Neutrophil (primary cell): ENCODE results near the gene FFAR3.

Experiments used
- H3K27ac ChIP-seq: fragments of 200-600 bp; sonication (generic); 2 replicates; pipeline ENCODE4 v1.5.1; 2016; ENCODE audit warnings: mild to moderate bottlenecking, moderate library complexity
- H3K27me3 ChIP-seq: fragments of 200-600 bp; sonication (generic); 2 replicates; pipeline ENCODE4 v1.6.0; 2016; ENCODE audit warnings: mild to moderate bottlenecking
- H3K36me3 ChIP-seq: fragments of 200-600 bp; sonication (generic); 2 replicates; pipeline ENCODE4 v1.5.1; 2017
- H3K4me1 ChIP-seq, 2 experiments: fragments of 200-600 bp in 1 of 2; sonication (generic) in 1 of 2; 1 replicate in 1 of 2; 2 replicates in 1 of 2; pipeline versions ENCODE4 v1.5.1 to v1.6.1; 2013 to 2016; ENCODE audit warnings: low read depth in 1 of 2, low read length in 1 of 2, mild to moderate bottlenecking in 1 of 2, moderate library complexity in 1 of 2; ENCODE audit not compliant: control insufficient read depth in 1 of 2, insufficient read depth in 1 of 2
- H3K4me3 ChIP-seq, 2 experiments: fragments of 200-600 bp in 1 of 2; sonication (generic) in 1 of 2; 1 replicate in 1 of 2; 2 replicates in 1 of 2; pipeline ENCODE4 v1.5.1; 2013 to 2016; ENCODE audit warnings: low read depth in 1 of 2, low read length in 1 of 2, mild to moderate bottlenecking in 1 of 2, moderate library complexity in 1 of 2
- H3K9me3 ChIP-seq: fragments of 200-600 bp; sonication (generic); 2 replicates; pipeline ENCODE4 v1.5.1; 2016
- TF ChIP-seq, protein P1 (sequence below): fragments of 200-600 bp; sonication (generic); IDR thresholded peaks from 2 replicates; pipeline ENCODE4 v1.5.1; 2016; ENCODE audit warnings: antibody characterized with exemption

FFAR3 gene

DNA sequence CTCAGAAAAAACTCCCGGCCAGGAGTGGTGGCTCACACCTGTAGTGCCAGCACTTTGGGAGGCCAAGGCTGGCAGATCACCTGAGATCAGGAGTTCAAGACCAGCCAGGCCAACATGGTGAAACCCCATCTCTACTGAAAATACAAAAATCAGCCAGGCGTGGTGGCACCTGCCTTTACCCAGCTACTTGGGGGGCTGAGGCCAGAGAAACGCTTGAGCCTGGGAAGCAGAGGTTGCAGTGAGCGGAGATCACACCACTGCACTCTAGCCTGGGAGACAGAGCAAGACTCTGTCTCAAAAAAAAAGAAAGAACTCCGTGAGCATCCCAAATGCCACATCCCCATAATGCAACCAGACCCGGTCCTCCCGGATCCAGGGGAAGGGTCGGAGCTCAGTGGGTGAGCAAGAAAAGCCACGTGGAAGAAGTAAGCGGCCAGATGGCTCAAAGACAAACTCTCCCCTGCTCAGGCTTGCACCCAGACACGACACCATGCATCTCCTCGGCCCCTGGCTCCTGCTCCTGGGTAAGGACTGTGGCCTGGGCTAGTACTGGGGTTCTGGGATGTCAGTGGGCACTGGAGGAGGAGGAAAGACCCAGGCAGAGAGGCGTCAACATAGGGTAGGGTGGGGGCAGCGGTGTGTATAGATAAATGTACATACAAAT, 26.6 kb upstream of the FFAR3 start:
- H3K36me3 ChIP-seq, result no peaks in the 10 kb centered on the region
- H3K4me3 ChIP-seq, result no peak overlapping the region
- H3K27me3 ChIP-seq, result peaks cover 16% of the 10 kb centered on the region

DNA sequence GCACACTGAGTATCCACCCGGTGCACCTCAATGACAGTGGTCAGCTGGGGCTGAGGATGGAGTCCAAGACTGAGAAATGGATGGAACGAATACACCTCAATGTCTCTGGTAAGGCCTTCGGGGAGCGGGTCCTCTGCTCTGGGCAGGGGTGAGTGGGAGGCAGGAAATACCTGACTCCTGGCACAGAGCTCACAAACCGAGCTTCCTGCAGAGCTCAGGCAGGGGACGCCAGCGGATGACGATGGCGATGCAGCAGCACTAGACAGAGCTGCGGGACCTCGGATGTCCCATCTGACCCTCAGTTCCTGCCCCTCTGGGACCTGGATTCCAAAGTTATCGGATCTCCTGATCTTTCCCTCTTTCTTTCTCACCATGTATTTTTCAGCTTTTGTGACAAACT, 25.4 kb upstream of the FFAR3 start:
- Histone ChIP-seq H3K4me1 (peaks cover 6 to 7% of the 10 kb centered on the region in 2 experiments), H3K27me3 (peaks cover 16% of the 10 kb centered on the region), H3K4me3 (no peak overlapping the region), H3K36me3 (no peaks in the 10 kb centered on the region), H3K9me3 (no peaks in the 10 kb centered on the region), H3K27ac (no peak overlapping the region)
- TF ChIP-seq, protein P1, sequence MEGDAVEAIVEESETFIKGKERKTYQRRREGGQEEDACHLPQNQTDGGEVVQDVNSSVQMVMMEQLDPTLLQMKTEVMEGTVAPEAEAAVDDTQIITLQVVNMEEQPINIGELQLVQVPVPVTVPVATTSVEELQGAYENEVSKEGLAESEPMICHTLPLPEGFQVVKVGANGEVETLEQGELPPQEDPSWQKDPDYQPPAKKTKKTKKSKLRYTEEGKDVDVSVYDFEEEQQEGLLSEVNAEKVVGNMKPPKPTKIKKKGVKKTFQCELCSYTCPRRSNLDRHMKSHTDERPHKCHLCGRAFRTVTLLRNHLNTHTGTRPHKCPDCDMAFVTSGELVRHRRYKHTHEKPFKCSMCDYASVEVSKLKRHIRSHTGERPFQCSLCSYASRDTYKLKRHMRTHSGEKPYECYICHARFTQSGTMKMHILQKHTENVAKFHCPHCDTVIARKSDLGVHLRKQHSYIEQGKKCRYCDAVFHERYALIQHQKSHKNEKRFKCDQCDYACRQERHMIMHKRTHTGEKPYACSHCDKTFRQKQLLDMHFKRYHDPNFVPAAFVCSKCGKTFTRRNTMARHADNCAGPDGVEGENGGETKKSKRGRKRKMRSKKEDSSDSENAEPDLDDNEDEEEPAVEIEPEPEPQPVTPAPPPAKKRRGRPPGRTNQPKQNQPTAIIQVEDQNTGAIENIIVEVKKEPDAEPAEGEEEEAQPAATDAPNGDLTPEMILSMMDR, result no peak

More for the DNA sequence above, 26.6 kb upstream of the FFAR3 start:
- H3K4me1 ChIP-seq, result peaks cover 6 to 7% of the 10 kb centered on the region in 2 experiments
- H3K9me3 ChIP-seq, result no peaks in the 10 kb centered on the region
- no peak overlapping the region for H3K27ac ChIP-seq
- TF ChIP-seq, protein P1, result no peak

DNA sequence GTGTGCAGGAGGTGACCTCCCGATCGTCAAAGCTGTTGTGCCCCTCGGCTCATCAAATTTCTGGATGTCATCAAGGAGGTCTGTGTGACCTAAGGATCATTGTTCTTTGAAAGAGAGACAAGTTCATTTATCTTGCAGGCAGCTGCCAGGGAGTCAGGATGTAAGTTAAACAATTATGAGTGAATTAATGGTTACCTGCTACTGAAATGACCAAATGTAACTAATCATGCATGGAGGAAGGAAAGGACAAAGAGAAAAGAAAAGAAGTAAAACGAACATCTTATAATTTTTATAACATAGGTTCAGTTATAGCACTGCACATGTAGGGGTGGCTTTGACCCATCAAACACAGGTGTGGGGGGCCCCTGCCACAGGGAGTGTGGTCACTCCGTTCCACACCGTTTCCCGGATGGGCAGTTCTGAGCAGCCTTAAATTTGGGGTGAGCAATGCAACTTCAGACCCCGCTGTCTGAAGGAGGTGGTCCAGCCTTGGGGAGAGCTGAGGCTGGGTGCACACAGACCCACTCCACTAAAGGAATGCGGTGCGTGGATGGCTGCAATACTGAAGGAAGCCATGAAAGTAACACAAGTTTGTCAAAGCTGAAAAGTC, 24.0 kb upstream of the FFAR3 start:
- Histone ChIP-seq H3K36me3 (no peaks in the 10 kb centered on the region), H3K9me3 (no peaks in the 10 kb centered on the region), H3K27ac (no peak overlapping the region), H3K4me3 (no peak overlapping the region), H3K4me1 (peaks cover 0 to under 1% of the 10 kb centered on the region in 2 experiments), H3K27me3 (peaks cover 16% of the 10 kb centered on the region)
- TF ChIP-seq, protein P1, result no peak

DNA sequence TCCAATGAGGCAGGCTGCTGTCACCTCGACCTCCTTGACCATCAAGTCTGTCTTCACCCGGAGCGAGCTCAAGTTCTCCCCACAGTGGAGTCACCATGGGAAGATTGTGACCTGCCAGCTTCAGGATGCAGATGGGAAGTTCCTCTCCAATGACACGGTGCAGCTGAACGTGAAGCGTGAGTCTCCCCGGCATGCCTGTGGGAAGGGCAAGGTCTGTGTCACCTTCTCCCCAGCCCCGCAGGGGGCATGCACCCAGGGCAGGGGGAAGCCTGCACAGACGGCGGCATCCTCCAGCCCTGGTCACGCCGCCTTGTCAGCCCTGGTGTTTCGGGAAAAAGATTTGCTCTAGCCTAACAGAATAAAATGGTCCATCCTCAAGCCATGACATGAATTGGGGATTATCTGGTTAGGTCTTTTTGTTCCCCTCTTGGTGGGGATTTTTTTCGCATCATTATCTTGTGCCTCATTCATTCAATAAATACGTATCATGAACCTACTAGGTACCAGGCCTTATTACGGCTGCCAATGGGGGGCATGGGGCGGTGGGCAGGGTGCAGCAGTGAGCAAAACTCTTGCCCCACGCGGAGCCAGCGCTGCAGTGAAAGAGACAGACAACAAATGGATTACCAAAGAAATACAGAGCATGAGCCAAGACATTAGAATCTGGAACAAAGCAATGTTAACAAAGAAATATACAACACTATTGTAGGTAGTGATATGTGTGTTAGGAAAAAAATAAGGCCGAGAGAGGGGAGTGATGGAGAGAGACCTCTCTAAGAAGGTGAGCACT, 21.9 kb upstream of the FFAR3 start:
- Histone ChIP-seq H3K27me3 (peaks cover 16% of the 10 kb centered on the region), H3K4me3 (no peak overlapping the region), H3K9me3 (no peaks in the 10 kb centered on the region), H3K4me1 (no peaks in the 10 kb centered on the region), H3K27ac (no peak overlapping the region), H3K36me3 (no peaks in the 10 kb centered on the region)
- TF ChIP-seq, protein P1, result no peak

DNA sequence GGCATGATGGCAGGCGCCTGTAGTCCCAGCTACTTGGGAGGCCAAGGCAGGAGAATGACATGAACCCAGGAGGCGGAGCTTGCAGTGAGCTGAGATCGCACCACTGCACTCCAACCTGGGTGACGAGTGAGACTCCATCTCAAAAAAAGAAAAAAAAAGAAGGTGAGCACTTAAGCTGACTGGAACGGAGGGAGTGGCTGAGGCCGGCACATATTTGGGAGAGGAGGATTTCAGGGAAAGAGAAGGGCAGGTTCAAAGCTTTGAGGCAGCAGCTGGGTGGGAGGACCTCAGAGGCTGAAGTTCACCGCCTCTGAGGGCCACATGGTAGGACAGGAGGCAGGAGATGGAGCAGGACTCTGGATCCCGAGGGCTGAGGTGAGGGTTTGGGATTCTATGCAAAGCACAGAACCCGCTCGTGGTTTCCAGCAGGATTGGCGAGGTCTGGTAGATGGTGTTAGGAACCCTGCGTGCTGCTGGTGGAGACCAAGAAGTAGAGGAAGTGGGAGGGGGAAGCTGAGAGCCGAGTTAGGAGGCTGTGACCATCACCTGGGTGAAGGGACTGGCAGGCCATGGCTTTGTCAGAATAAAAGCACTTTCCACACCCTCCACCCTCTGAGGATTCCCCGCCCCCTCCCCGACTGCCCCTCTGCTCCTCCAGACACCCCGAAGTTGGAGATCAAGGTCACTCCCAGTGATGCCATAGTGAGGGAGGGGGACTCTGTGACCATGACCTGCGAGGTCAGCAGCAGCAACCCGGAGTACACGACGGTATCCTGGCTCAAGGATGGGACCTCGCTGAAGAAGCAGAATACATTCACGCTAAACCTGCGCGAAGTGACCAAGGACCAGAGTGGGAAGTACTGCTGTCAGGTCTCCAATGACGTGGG, 20.9 kb upstream of the FFAR3 start:
- Histone ChIP-seq H3K4me3 (no peak overlapping the region), H3K4me1 (peaks cover 0 to 2% of the 10 kb centered on the region in 2 experiments)

More for the DNA sequence above, 20.9 kb upstream of the FFAR3 start:
- Histone ChIP-seq H3K36me3 (no peaks in the 10 kb centered on the region), H3K27me3 (peaks cover 14% of the 10 kb centered on the region), H3K27ac (no peak overlapping the region), H3K9me3 (no peaks in the 10 kb centered on the region)
- TF ChIP-seq, protein P1, result no peak
